Suprapubic skin (tissue), 4 donors: ENCODE results near the gene CRB2. TPM values are rescaled to one million over a fixed set of nuclear protein-coding genes. Genes with fewer than 3 reads are reported as not detected.

Experiments
- DNase-seq, 2 donors: peaks; one replicate each; pipeline ENCODE4 v3.0.0-alpha.2; 2019; ENCODE audit warnings: low spot score in 2 of 2
- H3K27ac ChIP-seq: fragments of 200-600 bp; sonication (generic); one replicate; pipeline ENCODE4 v1.5.1; 2019
- H3K27me3 ChIP-seq: fragments of 200-600 bp; sonication (generic); one replicate; pipeline ENCODE4 v1.5.1; 2019
- H3K36me3 ChIP-seq: fragments of 200-600 bp; sonication (generic); one replicate; pipeline ENCODE4 v1.5.1; 2019
- H3K4me1 ChIP-seq: fragments of 200-600 bp; sonication (generic); one replicate; pipeline ENCODE4 v1.5.1; 2019
- H3K4me3 ChIP-seq: fragments of 200-600 bp; sonication (generic); one replicate; pipeline ENCODE4 v1.5.1; 2019; ENCODE audit warnings: mild to moderate bottlenecking
- H3K9me3 ChIP-seq: fragments of 200-600 bp; sonication (generic); one replicate; pipeline ENCODE4 v1.5.1; 2019
- EP300 ChIP-seq: sonication (generic); formaldehyde crosslinking; IDR thresholded peaks from one replicate; pipeline ENCODE4 v1.6.1; 2017; ENCODE audit warnings: antibody characterized with exemption
- POLR2A ChIP-seq, 2 donors: fragments of 450-650 bp; IDR thresholded peaks; one replicate each; pipeline ENCODE4 v1.6.1; 2017; ENCODE audit warnings: antibody characterized with exemption in 2 of 2, mild to moderate bottlenecking in 2 of 2, moderate library complexity in 2 of 2
- POLR2AphosphoS5 ChIP-seq, 3 donors: sonication (generic); formaldehyde crosslinking; IDR thresholded peaks; one replicate each; pipeline ENCODE4 v1.6.1; 2017; ENCODE audit warnings: antibody characterized with exemption in 3 of 3
- WGBS: methylation state at CpG from one replicate; pipeline ENCODE4 v1.1.5; 2018; 5-methylcytosine and 5-hydroxymethylcytosine counted together
- total RNA-seq, 4 donors: library from RNA; depleted of rRNA; stranded (reverse); fragments of >200 nt; gene quantifications; one replicate each; pipeline ENCODE4 v1.1.0, GENCODE V29; 2016
- TF ChIP-seq, protein P1 (sequence below), 2 donors: fragments of 200-600 bp in 1 of 2; fragments of 450-650 bp in 1 of 2; sonication (generic) in 1 of 2; IDR thresholded peaks; one replicate each; pipeline ENCODE4 v1.5.1; 2016 to 2019; ENCODE audit warnings: antibody characterized with exemption in 2 of 2, mild to moderate bottlenecking in 1 of 2, moderate library complexity in 1 of 2

The CRB2 gene
- total RNA-seq, 4 donors from 2014 or later = not detected

DNA sequence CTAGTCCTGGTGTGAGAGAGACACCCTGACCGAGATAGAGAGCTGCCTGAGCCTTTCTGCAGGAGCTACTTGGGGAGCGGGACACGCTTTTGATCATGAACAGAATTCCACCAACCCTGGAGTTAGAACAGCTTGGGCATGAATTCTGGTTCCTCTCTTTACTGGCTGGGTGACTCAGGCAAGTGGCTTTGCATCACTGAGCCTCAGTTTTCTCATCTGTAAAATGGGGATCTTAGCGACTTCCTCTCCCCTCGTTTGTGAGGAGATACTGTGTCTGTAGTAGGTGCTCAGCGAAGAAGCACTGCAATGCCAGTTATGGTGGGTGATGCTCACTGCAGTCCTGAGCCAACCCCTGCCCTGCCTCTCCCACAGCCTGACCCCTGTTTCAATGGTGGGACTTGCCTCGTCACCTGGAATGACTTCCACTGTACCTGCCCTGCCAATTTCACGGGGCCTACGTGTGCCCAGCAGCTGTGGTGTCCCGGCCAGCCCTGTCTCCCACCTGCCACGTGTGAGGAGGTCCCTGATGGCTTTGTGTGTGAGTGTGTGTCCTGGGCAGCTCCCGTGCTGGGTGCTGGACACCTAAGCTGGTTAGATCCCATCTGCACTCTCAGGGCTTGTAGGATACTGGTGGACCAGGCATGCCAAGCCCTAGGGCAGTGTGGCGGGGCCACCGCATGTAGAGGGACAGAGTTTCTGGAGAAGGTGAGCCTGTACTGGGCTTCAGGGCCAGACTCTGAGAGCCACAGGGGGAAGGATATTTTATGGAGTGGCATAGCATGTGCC is 16.0 kb downstream of the CRB2 start:
- Histone ChIP-seq H3K9me3 (no peaks in the 10 kb centered on the region), H3K27me3 (peaks cover 79% of the 10 kb centered on the region), H3K4me1 (peaks cover 25% of the 10 kb centered on the region), H3K36me3 (no peaks in the 10 kb centered on the region), H3K27ac (no peak overlapping the region), H3K4me3 (no peak overlapping the region)
- TF ChIP-seq POLR2AphosphoS5 (IDR thresholded peaks at IDR 0.05) (no peak), EP300 (no peak), POLR2A (IDR thresholded peaks at IDR 0.05) (no peak)
- TF ChIP-seq, protein P1, sequence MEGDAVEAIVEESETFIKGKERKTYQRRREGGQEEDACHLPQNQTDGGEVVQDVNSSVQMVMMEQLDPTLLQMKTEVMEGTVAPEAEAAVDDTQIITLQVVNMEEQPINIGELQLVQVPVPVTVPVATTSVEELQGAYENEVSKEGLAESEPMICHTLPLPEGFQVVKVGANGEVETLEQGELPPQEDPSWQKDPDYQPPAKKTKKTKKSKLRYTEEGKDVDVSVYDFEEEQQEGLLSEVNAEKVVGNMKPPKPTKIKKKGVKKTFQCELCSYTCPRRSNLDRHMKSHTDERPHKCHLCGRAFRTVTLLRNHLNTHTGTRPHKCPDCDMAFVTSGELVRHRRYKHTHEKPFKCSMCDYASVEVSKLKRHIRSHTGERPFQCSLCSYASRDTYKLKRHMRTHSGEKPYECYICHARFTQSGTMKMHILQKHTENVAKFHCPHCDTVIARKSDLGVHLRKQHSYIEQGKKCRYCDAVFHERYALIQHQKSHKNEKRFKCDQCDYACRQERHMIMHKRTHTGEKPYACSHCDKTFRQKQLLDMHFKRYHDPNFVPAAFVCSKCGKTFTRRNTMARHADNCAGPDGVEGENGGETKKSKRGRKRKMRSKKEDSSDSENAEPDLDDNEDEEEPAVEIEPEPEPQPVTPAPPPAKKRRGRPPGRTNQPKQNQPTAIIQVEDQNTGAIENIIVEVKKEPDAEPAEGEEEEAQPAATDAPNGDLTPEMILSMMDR (IDR thresholded peaks at IDR 0.05) = no peak
- 88% methylated on average over 8 of the region's 14 CpGs for WGBS
- no peak for DNase-seq

DNA sequence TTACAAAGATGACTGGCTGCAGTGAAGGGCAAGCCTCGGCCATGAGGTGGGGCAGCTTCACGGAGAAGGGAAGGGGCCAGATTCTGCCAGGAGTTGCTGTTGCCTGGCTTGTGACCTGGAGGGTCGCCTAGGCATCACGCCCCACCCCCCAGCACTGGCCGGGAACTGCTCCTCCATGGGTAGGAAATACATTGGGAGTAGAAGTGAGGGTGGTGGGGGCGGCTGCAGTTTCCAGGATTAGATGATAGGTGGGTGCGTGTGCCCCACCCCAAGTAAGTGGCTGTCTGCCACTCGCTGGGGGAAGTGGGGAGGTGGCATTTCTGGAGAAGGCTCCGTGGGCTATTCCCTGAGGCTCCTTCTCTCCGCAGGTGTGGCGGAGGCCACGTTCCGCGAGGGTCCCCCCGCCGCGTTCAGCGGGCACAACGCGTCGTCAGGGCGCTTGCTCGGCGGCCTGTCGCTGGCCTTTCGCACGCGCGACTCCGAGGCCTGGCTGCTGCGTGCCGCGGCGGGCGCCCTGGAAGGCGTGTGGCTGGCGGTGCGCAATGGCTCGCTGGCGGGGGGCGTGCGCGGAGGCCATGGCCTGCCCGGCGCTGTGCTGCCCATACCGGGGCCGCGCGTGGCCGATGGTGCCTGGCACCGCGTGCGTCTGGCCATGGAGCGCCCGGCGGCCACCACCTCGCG is 16.9 kb downstream of the CRB2 start:
- WGBS = 17% methylated on average over 14 of the region's 58 CpGs
- Histone ChIP-seq H3K4me3 (peak overlapping the region; percentile 27), H3K9me3 (no peaks in the 10 kb centered on the region), H3K4me1 (peaks cover 25% of the 10 kb centered on the region), H3K27me3 (peaks cover 74% of the 10 kb centered on the region), H3K36me3 (no peaks in the 10 kb centered on the region), H3K27ac (no peak overlapping the region)
- no peak for DNase-seq
- TF ChIP-seq, protein P1 (IDR thresholded peaks at IDR 0.05) = no peak
- no peak for TF ChIP-seq POLR2AphosphoS5 (IDR thresholded peaks at IDR 0.05)
- TF ChIP-seq POLR2A (IDR thresholded peaks at IDR 0.05) = no peak
- no peak for TF ChIP-seq EP300

GRCh38 chr9:123373447-123373923 is 17.5 kb downstream of the CRB2 start:
- no peaks in the 10 kb centered on the region for H3K36me3 ChIP-seq
- TF ChIP-seq POLR2AphosphoS5 (IDR thresholded peaks at IDR 0.05) = no peak
- TF ChIP-seq EP300 = no peak
- TF ChIP-seq POLR2A (IDR thresholded peaks at IDR 0.05) = no peak
- TF ChIP-seq, protein P1 (IDR thresholded peaks at IDR 0.05) = no peak
- peak overlapping the region; percentile 27 for H3K4me3 ChIP-seq
- peaks cover 68% of the 10 kb centered on the region for H3K27me3 ChIP-seq
- H3K27ac ChIP-seq = no peak overlapping the region
- H3K9me3 ChIP-seq = no peaks in the 10 kb centered on the region
- 28% methylated on average over 5 of the region's 60 CpGs for WGBS
- no peak for DNase-seq
- H3K4me1 ChIP-seq = peaks cover 25% of the 10 kb centered on the region

GRCh38 chr9:123373946-123374345 is 17.9 kb downstream of the CRB2 start:
- Histone ChIP-seq H3K4me3 (peak overlapping the region; percentile 27), H3K27me3 (peaks cover 64% of the 10 kb centered on the region), H3K27ac (no peak overlapping the region), H3K4me1 (peaks cover 25% of the 10 kb centered on the region), H3K36me3 (no peaks in the 10 kb centered on the region), H3K9me3 (no peaks in the 10 kb centered on the region)
- WGBS = 25% methylated on average over 9 of the region's 10 CpGs
- TF ChIP-seq POLR2AphosphoS5 (IDR thresholded peaks at IDR 0.05) (no peak), POLR2A (IDR thresholded peaks at IDR 0.05) (no peak), EP300 (no peak)
- TF ChIP-seq, protein P1 (IDR thresholded peaks at IDR 0.05) = no peak
- no peak for DNase-seq
